LNCAP (cell line): ENCODE measurements around the gene NUTF2.

Source experiments
- CTCF ChIP-seq: fragments of 450-650 bp; IDR thresholded peaks from 2 replicates; pipeline ENCODE4 v1.5.1; 2017; ENCODE audit warnings: mild to moderate bottlenecking

NUTF2 gene

GRCh38 chr16:67841816-67842508, 4.8 kb upstream of the NUTF2 start, which contains the start of gene THAP11:
TSS of gene THAP11 (plus strand) at chr16:67842320. CDS start at chr16:67842555, 235 bp downstream.
- peak; percentile 71 for TF ChIP-seq CTCF

GRCh38 chr16:67842509-67843342, 4.0 kb upstream of the NUTF2 start:
- no peak for TF ChIP-seq CTCF

DNA sequence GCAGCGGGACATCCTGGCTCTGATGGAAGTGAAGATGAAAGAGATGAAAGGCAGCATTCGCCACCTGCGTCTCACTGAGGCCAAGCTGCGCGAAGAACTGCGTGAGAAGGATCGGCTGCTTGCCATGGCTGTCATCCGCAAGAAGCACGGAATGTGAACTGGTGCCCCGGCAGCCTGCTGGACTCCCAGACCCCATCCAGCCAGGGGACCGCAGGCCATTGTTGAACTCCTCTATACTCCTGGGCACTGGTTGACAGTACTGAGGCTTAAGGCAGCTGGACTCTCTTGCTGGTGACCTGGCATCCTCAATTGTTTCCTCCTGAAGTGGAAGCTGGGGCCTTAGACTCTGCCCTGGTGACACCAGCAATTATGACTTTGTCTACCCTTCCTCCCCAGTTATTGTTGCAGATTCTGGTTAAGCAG, 3.4 kb upstream of the NUTF2 start:
- no peak for TF ChIP-seq CTCF

GRCh38 chr16:67844497-67844896, 2.2 kb upstream of the NUTF2 start:
- TF ChIP-seq CTCF: no peak

GRCh38 chr16:67845291-67846062, 1.3 kb upstream of the NUTF2 start:
- no peak for TF ChIP-seq CTCF

DNA sequence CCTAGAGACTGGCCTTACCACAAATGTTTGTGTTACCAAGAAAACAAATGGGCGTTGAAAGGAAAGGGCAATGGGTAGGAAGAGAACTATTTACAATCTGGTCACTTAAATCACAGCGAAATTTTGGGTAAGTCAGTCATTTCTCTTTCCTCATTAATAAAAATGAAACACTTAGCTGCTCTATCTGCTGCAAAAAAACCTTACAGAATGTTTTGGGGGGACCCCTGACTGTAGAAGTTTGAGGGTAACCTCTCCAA, 742 bp upstream of the NUTF2 start:
- TF ChIP-seq CTCF: no peak

DNA sequence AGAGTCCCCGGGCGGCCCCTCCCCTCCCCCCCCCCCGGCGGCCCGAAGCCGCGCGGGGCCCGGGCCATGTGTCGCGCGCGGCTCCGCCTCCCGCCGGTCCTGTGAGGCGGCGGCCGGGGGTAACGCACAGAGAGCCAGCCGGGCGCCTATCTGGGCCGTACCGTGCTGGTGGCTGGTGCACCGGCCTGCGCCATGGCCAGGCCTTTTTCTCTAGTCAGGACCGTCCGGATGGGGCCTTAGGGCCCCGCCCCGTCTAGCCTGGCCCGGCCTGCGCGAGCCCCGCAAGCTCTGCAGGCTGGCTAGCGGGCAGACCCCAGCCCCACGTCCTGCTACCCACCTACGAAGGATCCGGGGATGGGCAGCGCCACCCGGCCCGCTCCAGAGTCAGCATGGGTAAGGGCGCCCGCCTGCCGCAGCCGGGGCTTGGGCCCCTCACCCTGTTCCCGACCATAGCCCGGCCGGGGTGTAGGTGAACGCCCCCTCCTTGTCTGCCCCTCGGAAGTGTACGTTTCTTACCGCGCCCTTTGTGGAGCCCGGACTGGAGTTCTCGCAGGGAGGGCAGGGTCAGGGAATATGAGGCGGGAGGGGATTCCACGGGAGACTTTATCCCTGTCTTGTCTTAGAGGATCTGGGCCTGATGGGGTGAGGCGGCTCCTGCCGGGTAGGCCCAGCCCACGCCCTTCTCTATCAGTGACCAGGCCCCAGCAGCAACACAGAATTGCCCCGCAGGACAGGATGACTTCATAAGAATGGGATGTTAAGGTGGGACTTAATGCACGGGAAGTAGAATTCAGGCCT, 530 bp downstream of the NUTF2 start, which contains the start of gene CENPT:
Gene CENPT (minus strand): TSS at position 630 of the 798 bp plus-strand sequence. CDS start 13,834 bp downstream, outside the sequence.
- no peak for TF ChIP-seq CTCF
